ENCODE data around the gene SP1. TPM values are rescaled to one million over a fixed set of nuclear protein-coding genes. Genes with fewer than 3 reads are reported as not detected.

SP1 gene
- total RNA-seq, 1 donor from 2014 or later = 50.6 TPM

- Histone ChIP-seq H3K4me1 (ENCODE audit: insufficient read depth, low read length) (no peaks in the 10 kb centered on the region), H3K79me2 (ENCODE audit: insufficient read depth, low read length) (peaks cover 97% of the 10 kb centered on the region), H3K4me2 (ENCODE audit: low read length) (no peak overlapping the region), H3K9me3 (ENCODE audit: insufficient read depth, low read depth, low read length) (no peaks in the 10 kb centered on the region), H3K27me3 (ENCODE audit: insufficient read depth, low read length) (no peaks in the 10 kb centered on the region), H3K9ac (ENCODE audit: low read length) (peak overlapping the region; percentile 14), H3K27ac (ENCODE audit: low read depth, low read length) (no peak overlapping the region), H2AFZ (ENCODE audit: low read depth, low read length) (no peak overlapping the region), H3K36me3 (ENCODE audit: insufficient read depth, low read length) (peaks cover 95% of the 10 kb centered on the region), H4K20me1 (ENCODE audit: insufficient read depth, low read length) (peaks cover 98% of the 10 kb centered on the region), H3K4me3 (ENCODE audit: insufficient read depth, low read depth, low read length) (no peak overlapping the region)
- TF ChIP-seq CTCF (IDR thresholded peaks at IDR 0.05; ENCODE audit: insufficient read depth, low read depth, low read length) (no peak), EZH2 (IDR thresholded peaks at IDR 0.05; ENCODE audit: insufficient read depth, low read length) (no peak)
- Mint-ChIP-seq H3K4me3 (ENCODE audit: unreplicated experiment) (peak overlapping the region; percentile 40), H3K4me1 (ENCODE audit: low read depth, unreplicated experiment) (peaks cover 52% of the 10 kb centered on the region), H3K27me3 (ENCODE audit: low read depth, unreplicated experiment) (no peaks in the 10 kb centered on the region), H3K27ac (ENCODE audit: unreplicated experiment) (peak overlapping the region; percentile 59), H3K36me3 (ENCODE audit: low read depth, unreplicated experiment) (peaks cover 41% of the 10 kb centered on the region), H3K9me3 (ENCODE audit: unreplicated experiment) (no peaks in the 10 kb centered on the region)
- no peak for DNase-seq (ENCODE audit: low read depth)
- no peak for FAIRE-seq
These were observed 84.9 kb downstream of the SP1 start for GRCh38 chr12:53464685-53465418.

GRCh38 chr12:53465679-53466078 is 85.7 kb downstream of the SP1 start:
- H3K27ac ChIP-seq (ENCODE audit: low read depth, low read length) = no peak overlapping the region
- DNase-seq (ENCODE audit: low read depth) (no peak), FAIRE-seq (no peak)
- H3K4me1 ChIP-seq (ENCODE audit: insufficient read depth, low read length) = no peaks in the 10 kb centered on the region
- H3K79me2 ChIP-seq (ENCODE audit: insufficient read depth, low read length) = peaks cover 97% of the 10 kb centered on the region
- H3K9ac ChIP-seq (ENCODE audit: low read length) = peak overlapping the region; percentile 14
- H3K4me3 Mint-ChIP-seq (ENCODE audit: unreplicated experiment) = peak overlapping the region; percentile 31
- peak overlapping the region; percentile 84 for H3K27ac Mint-ChIP-seq (ENCODE audit: unreplicated experiment)
- no peak overlapping the region for H3K4me2 ChIP-seq (ENCODE audit: low read length)
- no peaks in the 10 kb centered on the region for H3K9me3 ChIP-seq (ENCODE audit: insufficient read depth, low read depth, low read length)
- peaks cover 45% of the 10 kb centered on the region for H3K4me1 Mint-ChIP-seq (ENCODE audit: low read depth, unreplicated experiment)
- no peak overlapping the region for H2AFZ ChIP-seq (ENCODE audit: low read depth, low read length)
- H4K20me1 ChIP-seq (ENCODE audit: insufficient read depth, low read length) = peaks cover 97% of the 10 kb centered on the region
- H3K27me3 Mint-ChIP-seq (ENCODE audit: low read depth, unreplicated experiment) = no peaks in the 10 kb centered on the region
- H3K4me3 ChIP-seq (ENCODE audit: insufficient read depth, low read depth, low read length) = no peak overlapping the region
- H3K36me3 Mint-ChIP-seq (ENCODE audit: low read depth, unreplicated experiment) = peaks cover 38% of the 10 kb centered on the region
- H3K9me3 Mint-ChIP-seq (ENCODE audit: unreplicated experiment) = no peaks in the 10 kb centered on the region
- TF ChIP-seq EZH2 (IDR thresholded peaks at IDR 0.05; ENCODE audit: insufficient read depth, low read length) = no peak
- H3K36me3 ChIP-seq (ENCODE audit: insufficient read depth, low read length) = peaks cover 93% of the 10 kb centered on the region
- no peaks in the 10 kb centered on the region for H3K27me3 ChIP-seq (ENCODE audit: insufficient read depth, low read length)

Other genes with a start within 250 kb of the SP1 start
- 31.0 and 32.7 TPM in 2 replicates for gene ZNF740, start 199.5 kb upstream of the SP1 start, total RNA-seq
- 16.7 and 19.4 TPM in 2 replicates for gene CSAD, start 199.3 kb upstream of the SP1 start, total RNA-seq
- 0.79 and 1.3 TPM in 2 replicates for gene ITGB7, start 172.9 kb upstream of the SP1 start, total RNA-seq
- 10.1 and 11.7 TPM in 2 replicates for gene RARG, start 148.0 kb upstream of the SP1 start, total RNA-seq
- gene ESPL1, start 111.9 kb upstream of the SP1 start, total RNA-seq = 1.2 and 2.0 TPM in 2 replicates
- 279 and 281 TPM in 2 replicates for gene PFDN5, start 84.6 kb upstream of the SP1 start, total RNA-seq
- 37.8 and 40.9 TPM in 2 replicates for gene MYG1, start 80.5 kb upstream of the SP1 start, total RNA-seq
- gene AAAS, start 58.6 kb upstream of the SP1 start, total RNA-seq = 40.8 and 44.4 TPM in 2 replicates
- gene SP7, start 43.8 kb upstream of the SP1 start, total RNA-seq = not detected in 2 replicates
- not detected in 2 replicates for gene AMHR2, start 43.7 kb downstream of the SP1 start, total RNA-seq
- 159 and 190 TPM in 2 replicates for gene PRR13, start 61.6 kb downstream of the SP1 start, total RNA-seq
- gene PCBP2, start 71.9 kb downstream of the SP1 start, total RNA-seq = 708 and 733 TPM in 2 replicates
- gene MAP3K12, start 119.3 kb downstream of the SP1 start, total RNA-seq = 11.1 and 13.1 TPM in 2 replicates
- gene TARBP2, start 121.1 kb downstream of the SP1 start, total RNA-seq = 40.4 and 51.1 TPM in 2 replicates
- 0.82 TPM in 1 of 2 replicates, not detected in the other for gene NPFF, start 127.3 kb downstream of the SP1 start, total RNA-seq
- gene ATF7, start 246.2 kb downstream of the SP1 start, total RNA-seq = 35.1 and 38.3 TPM in 2 replicates